ENCODE measurements around the gene PSMA3.

PSMA3 gene

DNA sequence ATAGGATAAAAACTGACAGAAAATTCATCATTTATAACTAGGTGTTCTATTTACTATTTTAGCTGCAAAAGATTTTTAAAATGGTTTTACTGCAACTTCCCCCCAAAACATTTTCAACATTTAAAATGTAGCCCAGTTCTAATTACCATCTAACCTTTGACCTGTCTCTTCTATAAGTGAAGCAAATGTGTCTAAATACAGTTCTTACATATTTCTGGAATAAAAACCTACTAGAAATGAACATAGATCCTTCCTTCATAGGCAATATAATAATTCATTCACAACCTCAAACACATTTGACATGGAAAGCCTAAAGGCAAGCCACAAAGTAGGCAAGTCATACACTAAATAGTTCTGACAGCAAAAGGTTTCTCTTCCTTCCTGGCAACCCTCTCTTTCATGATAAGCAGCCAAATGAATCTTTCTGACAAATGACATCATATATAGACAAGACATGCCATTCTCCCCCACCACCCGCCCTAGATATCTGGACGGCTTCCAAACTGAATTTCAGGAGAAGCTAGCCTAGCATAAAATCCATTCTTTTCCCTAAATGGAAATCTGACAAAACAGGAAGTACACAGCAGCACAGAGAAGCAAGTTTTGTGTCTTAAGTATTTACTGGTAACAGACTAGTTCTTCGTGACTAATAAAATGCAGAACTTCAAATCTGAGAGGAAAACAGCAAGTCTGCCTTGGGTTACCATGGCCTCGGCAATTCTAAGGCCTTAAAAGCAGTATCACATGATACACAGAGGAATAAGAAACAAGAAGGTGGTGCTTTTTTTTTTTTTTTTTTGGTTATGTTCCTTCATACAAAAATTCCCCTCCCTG lies 36.5 kb downstream of the PSMA3 start (continued):
- TF ChIP-seq KLF16 (tag by site-specific recombination; IDR thresholded peaks at IDR 0.05) (no peak), ZNF654 (tag by site-specific recombination; IDR thresholded peaks at IDR 0.05; ENCODE audit: low read depth) (no peak), KLF1 (tag by site-specific recombination; IDR thresholded peaks at IDR 0.05) (peak; percentile 32; the same call in 1 of the 2 replicates), ZNF184 (tag by site-specific recombination; IDR thresholded peaks at IDR 0.05) (no peak), ZNF792 (tag by site-specific recombination; IDR thresholded peaks at IDR 0.05) (no peak), BCL6B (tag by site-specific recombination; IDR thresholded peaks at IDR 0.05) (no peak), ZIC2 (tag by site-specific recombination; IDR thresholded peaks at IDR 0.05) (no peak), ZNF660 (tag by site-specific recombination; IDR thresholded peaks at IDR 0.05) (peak; percentile 89), ZNF157 (tag by site-specific recombination; IDR thresholded peaks at IDR 0.05) (no peak), ZNF132 (tag by site-specific recombination; IDR thresholded peaks at IDR 0.05; ENCODE audit: borderline replicate concordance) (no peak), SP2 (tag by site-specific recombination; IDR thresholded peaks at IDR 0.05) (peak; percentile 47), ZNF544 (tag by site-specific recombination; IDR thresholded peaks at IDR 0.05) (no peak), ZNF629 (tag by site-specific recombination; IDR thresholded peaks at IDR 0.05) (peak; percentile 95), ZNF747 (tag by site-specific recombination; IDR thresholded peaks at IDR 0.05) (no peak)
- TF ChIP-seq, protein P1, sequence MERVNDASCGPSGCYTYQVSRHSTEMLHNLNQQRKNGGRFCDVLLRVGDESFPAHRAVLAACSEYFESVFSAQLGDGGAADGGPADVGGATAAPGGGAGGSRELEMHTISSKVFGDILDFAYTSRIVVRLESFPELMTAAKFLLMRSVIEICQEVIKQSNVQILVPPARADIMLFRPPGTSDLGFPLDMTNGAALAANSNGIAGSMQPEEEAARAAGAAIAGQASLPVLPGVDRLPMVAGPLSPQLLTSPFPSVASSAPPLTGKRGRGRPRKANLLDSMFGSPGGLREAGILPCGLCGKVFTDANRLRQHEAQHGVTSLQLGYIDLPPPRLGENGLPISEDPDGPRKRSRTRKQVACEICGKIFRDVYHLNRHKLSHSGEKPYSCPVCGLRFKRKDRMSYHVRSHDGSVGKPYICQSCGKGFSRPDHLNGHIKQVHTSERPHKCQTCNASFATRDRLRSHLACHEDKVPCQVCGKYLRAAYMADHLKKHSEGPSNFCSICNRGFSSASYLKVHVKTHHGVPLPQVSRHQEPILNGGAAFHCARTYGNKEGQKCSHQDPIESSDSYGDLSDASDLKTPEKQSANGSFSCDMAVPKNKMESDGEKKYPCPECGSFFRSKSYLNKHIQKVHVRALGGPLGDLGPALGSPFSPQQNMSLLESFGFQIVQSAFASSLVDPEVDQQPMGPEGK (tag by site-specific recombination; IDR thresholded peaks at IDR 0.05): 0 out of 2 replicates have a peak, but pooled peaks have one; percentile 41

- H3K4me1 ChIP-seq (ENCODE audit: control insufficient read depth, insufficient read depth, low read length): peaks cover 10% of the 10 kb centered on the region
- POLR2A ChIA-PET: interaction anchor here (1.4 to 1.5 kb wide), 2 partner anchors 16 to 37 kb away, joined by 3 to 14 read pairs; partner anchors contain the start of genes ARID4A and PSMA3
- TF ChIP-seq PRDM1 (tag by site-specific recombination; IDR thresholded peaks at IDR 0.05): no peak
- H3K27ac ChIP-seq (ENCODE audit: extremely low read depth, low read depth, low read length): peak overlapping the region; percentile 54; the same call in 1 of the 2 replicates
- H3K36me3 ChIP-seq (ENCODE audit: control insufficient read depth in 2 of 2, insufficient read depth in 1 of 2, low read length in 2 of 2): peaks cover 58 to 60% of the 10 kb centered on the region in 2 experiments
- no peak overlapping the region for H3K4me3 ChIP-seq (ENCODE audit: low read depth, low read length)
- no peaks in the 10 kb centered on the region for H3K9me3 ChIP-seq (ENCODE audit: control insufficient read depth, insufficient read depth, low read depth, low read length)
- CTCF ChIA-PET: interaction anchor here (0.6 to 1.1 kb wide), 3 partner anchors 59 to 116 kb away, joined by 4 to 5 read pairs (median 4); partner anchors contain the start of gene TOMM20L
These were observed 37.3 kb downstream of the PSMA3 start for GRCh38 chr14:58281969-58282368.

DNA sequence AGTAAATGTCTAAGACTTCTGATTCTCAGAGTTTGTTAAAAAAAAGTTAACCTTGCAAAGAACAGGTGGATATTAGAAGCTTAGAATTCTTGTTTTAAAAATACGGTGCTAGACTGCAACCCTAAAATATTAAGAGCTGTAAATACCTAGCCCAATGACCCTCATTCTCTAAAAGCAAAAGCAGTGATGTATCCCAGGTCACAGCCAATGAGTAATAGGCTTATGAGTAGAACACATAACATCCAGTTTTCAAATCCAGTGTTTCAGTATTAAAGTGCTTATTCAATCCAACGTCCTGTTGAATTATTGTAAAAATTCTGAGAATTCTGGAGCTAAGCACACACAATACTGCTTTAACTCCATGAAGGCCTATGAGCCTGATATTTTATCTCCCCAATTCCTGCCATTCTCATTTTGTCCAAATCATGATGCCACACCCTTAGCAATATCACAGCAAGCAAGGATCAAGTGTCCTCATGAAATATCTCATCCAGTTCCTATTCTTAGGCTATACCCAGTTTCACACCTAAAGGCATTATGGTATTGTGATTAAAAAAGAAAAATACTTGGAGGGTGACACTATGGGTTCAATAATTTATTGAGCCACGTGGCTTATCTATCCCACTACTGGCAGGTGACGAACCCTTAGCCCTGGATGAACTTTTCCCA lies 38.4 kb downstream of the PSMA3 start:
- ChIA-PET CTCF (interaction anchor here (0.6 to 1.1 kb wide), 3 partner anchors 10 to 112 kb away, joined by 4 read pairs; partner anchors contain the start of gene TOMM20L), POLR2A (no interaction called here)
- Histone ChIP-seq H3K4me1 (ENCODE audit: control insufficient read depth, insufficient read depth, low read length) (peaks cover 10% of the 10 kb centered on the region), H3K9me3 (ENCODE audit: control insufficient read depth, insufficient read depth, low read depth, low read length) (no peaks in the 10 kb centered on the region), H3K4me3 (ENCODE audit: low read depth, low read length) (no peak overlapping the region), H3K27ac (ENCODE audit: extremely low read depth, low read depth, low read length) (no peak overlapping the region), H3K36me3 (ENCODE audit: control insufficient read depth in 2 of 2, insufficient read depth in 1 of 2, low read length in 2 of 2) (peaks cover 52 to 61% of the 10 kb centered on the region in 2 experiments)
- TF ChIP-seq, protein P2, sequence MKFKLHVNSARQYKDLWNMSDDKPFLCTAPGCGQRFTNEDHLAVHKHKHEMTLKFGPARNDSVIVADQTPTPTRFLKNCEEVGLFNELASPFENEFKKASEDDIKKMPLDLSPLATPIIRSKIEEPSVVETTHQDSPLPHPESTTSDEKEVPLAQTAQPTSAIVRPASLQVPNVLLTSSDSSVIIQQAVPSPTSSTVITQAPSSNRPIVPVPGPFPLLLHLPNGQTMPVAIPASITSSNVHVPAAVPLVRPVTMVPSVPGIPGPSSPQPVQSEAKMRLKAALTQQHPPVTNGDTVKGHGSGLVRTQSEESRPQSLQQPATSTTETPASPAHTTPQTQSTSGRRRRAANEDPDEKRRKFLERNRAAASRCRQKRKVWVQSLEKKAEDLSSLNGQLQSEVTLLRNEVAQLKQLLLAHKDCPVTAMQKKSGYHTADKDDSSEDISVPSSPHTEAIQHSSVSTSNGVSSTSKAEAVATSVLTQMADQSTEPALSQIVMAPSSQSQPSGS (tag by site-specific recombination; IDR thresholded peaks at IDR 0.05; ENCODE audit: low read depth): no peak
- no peak for TF ChIP-seq GLI4 (tag by site-specific recombination; IDR thresholded peaks at IDR 0.05)
- TF ChIP-seq SP2 (tag by site-specific recombination; IDR thresholded peaks at IDR 0.05): no peak
- TF ChIP-seq ZNF121 (tag by site-specific recombination; IDR thresholded peaks at IDR 0.05): no peak
- no peak for TF ChIP-seq ZNF223 (tag by site-specific recombination; IDR thresholded peaks at IDR 0.05)
- no peak for TF ChIP-seq SCRT1 (tag by site-specific recombination; IDR thresholded peaks at IDR 0.05; ENCODE audit: borderline replicate concordance)
- no peak for TF ChIP-seq KLF9 (tag by site-specific recombination; IDR thresholded peaks at IDR 0.05; ENCODE audit: low read depth)
- TF ChIP-seq ZNF677 (tag by site-specific recombination; IDR thresholded peaks at IDR 0.05): no peak
- TF ChIP-seq ZBTB11 (tag by site-specific recombination; conservative IDR thresholded peaks at IDR 0.05; ENCODE audit: low read depth): no peak

All from HEK293 (cell line).